Right atrium auricular region (tissue), 2 donors: Measurements from ENCODE around the gene SMIM10L1. TPM values are rescaled to one million over a fixed set of nuclear protein-coding genes. Genes with fewer than 3 reads are reported as not detected.

Experiments used
- DNase-seq: peaks from one replicate; pipeline ENCODE4 v3.0.0-alpha.2; 2019; ENCODE audit warnings: low spot score
- H3K27ac ChIP-seq, 2 donors: fragments of 200-600 bp; sonication (generic); 1 replicate in 1 of 2; 2 replicates in 1 of 2; pipeline ENCODE4 v1.5.1; 2016 to 2019
- H3K27me3 ChIP-seq, 2 donors: fragments of 200-600 bp; sonication (generic); one replicate each; pipeline versions ENCODE4 v1.5.1 to v1.6.0; 2017 to 2019
- H3K36me3 ChIP-seq: fragments of 200-600 bp; sonication (generic); one replicate; pipeline ENCODE4 v1.5.1; 2016
- H3K4me1 ChIP-seq, 2 donors: fragments of 200-600 bp; sonication (generic); one replicate each; pipeline versions ENCODE4 v1.5.1 to v1.6.0; 2017 to 2019
- H3K4me3 ChIP-seq, 2 donors: fragments of 200-600 bp; sonication (generic); 1 replicate in 1 of 2; 2 replicates in 1 of 2; pipeline ENCODE4 v1.5.1; 2017 to 2019; ENCODE audit warnings: mild to moderate bottlenecking in 1 of 2, moderate library complexity in 1 of 2
- H3K9me3 ChIP-seq, 2 donors: fragments of 200-600 bp; sonication (generic); one replicate each; pipeline ENCODE4 v1.5.1; 2019
- CTCF ChIP-seq, 2 donors: fragments of 200-600 bp; sonication (generic); IDR thresholded peaks; one replicate each; pipeline ENCODE4 v1.5.1; 2019; ENCODE audit warnings: antibody characterized with exemption in 2 of 2
- total RNA-seq, 2 donors: library from RNA; depleted of rRNA; stranded (reverse); fragments of >200 nt; gene quantifications; one replicate each; pipeline ENCODE4 v1.1.0, GENCODE V29; 2016

Gene SMIM10L1
- total RNA-seq, 2 donors from 2014 or later, result 11.8 to 13.3 TPM

- no peak overlapping the region for H3K4me3 ChIP-seq
- no peak for TF ChIP-seq CTCF (IDR thresholded peaks at IDR 0.05)
Measured at GRCh38 chr12:11152725-11153124, 18.3 kb upstream of the SMIM10L1 start.

GRCh38 chr12:11154400-11154925 is 16.5 kb upstream of the SMIM10L1 start:
- Histone ChIP-seq H3K4me3 (no peak overlapping the region), H3K27ac (no peak overlapping the region), H3K27me3 (no peaks in the 10 kb centered on the region), H3K36me3 (no peaks in the 10 kb centered on the region), H3K4me1 (peaks cover 0 to 8% of the 10 kb centered on the region in 2 donors), H3K9me3 (no peaks in the 10 kb centered on the region)
- TF ChIP-seq CTCF (IDR thresholded peaks at IDR 0.05), result no peak
- no peak for DNase-seq

More at GRCh38 chr12:11152725-11153124, 18.3 kb upstream of the SMIM10L1 start:
- Histone ChIP-seq H3K4me1 (no peaks in the 10 kb centered on the region), H3K27me3 (no peaks in the 10 kb centered on the region), H3K36me3 (no peaks in the 10 kb centered on the region), H3K27ac (no peak overlapping the region), H3K9me3 (no peaks in the 10 kb centered on the region)
- no peak for DNase-seq

GRCh38 chr12:11158885-11159444 is 12.0 kb upstream of the SMIM10L1 start:
- H3K27ac ChIP-seq, result peak overlapping the region in 1 of 2 donors; percentile 17
- DNase-seq, result no peak
- H3K27me3 ChIP-seq, result no peaks in the 10 kb centered on the region
- H3K4me3 ChIP-seq, result no peak overlapping the region
- H3K4me1 ChIP-seq, result peaks cover 0 to 8% of the 10 kb centered on the region in 2 donors
- TF ChIP-seq CTCF (IDR thresholded peaks at IDR 0.05), result no peak
- no peaks in the 10 kb centered on the region for H3K9me3 ChIP-seq
- no peaks in the 10 kb centered on the region for H3K36me3 ChIP-seq

- no peak overlapping the region for H3K4me3 ChIP-seq
- DNase-seq, result no peak
- H3K27me3 ChIP-seq, result no peaks in the 10 kb centered on the region
- no peak for TF ChIP-seq CTCF (IDR thresholded peaks at IDR 0.05)
- no peaks in the 10 kb centered on the region for H3K9me3 ChIP-seq
- H3K4me1 ChIP-seq, result peaks cover 0 to 8% of the 10 kb centered on the region in 2 donors
- H3K27ac ChIP-seq, result no peak overlapping the region
- no peaks in the 10 kb centered on the region for H3K36me3 ChIP-seq
Measured at GRCh38 chr12:11162502-11162901, 8.5 kb upstream of the SMIM10L1 start.

- H3K9me3 ChIP-seq, result no peaks in the 10 kb centered on the region
- no peak overlapping the region for H3K27ac ChIP-seq
- no peak for TF ChIP-seq CTCF (IDR thresholded peaks at IDR 0.05)
- no peak overlapping the region for H3K4me3 ChIP-seq
- DNase-seq, result no peak
- H3K36me3 ChIP-seq, result no peaks in the 10 kb centered on the region
- H3K27me3 ChIP-seq, result no peaks in the 10 kb centered on the region
- peaks cover 0 to 12% of the 10 kb centered on the region in 2 donors for H3K4me1 ChIP-seq
Measured at GRCh38 chr12:11164384-11164783, 6.6 kb upstream of the SMIM10L1 start.

- TF ChIP-seq CTCF (IDR thresholded peaks at IDR 0.05), result no peak
- DNase-seq, result no peak
- Histone ChIP-seq H3K27ac (no peak overlapping the region), H3K36me3 (no peaks in the 10 kb centered on the region), H3K27me3 (no peaks in the 10 kb centered on the region), H3K4me3 (no peak overlapping the region), H3K4me1 (peaks cover 0 to 26% of the 10 kb centered on the region in 2 donors), H3K9me3 (no peaks in the 10 kb centered on the region)
Measured at GRCh38 chr12:11166300-11166699, 4.7 kb upstream of the SMIM10L1 start.
